GM12801 (cell line): ENCODE measurements around the gene URAD.

Experiments used
- CTCF ChIP-seq: IDR thresholded peaks from one replicate; pipeline ENCODE4 v1.5.1; 2011; ENCODE audit warnings: control low read depth; ENCODE audit not compliant: insufficient read length; ENCODE audit errors: extremely low read depth

Gene URAD

GRCh38 chr13:28012383-28012782 is 23.9 kb upstream of the URAD start:
- TF ChIP-seq CTCF, result no peak

- TF ChIP-seq CTCF, result no peak
These were observed 21.6 kb upstream of the URAD start for GRCh38 chr13:28010046-28010445.

- no peak for TF ChIP-seq CTCF
These were observed 14.6 kb upstream of the URAD start for GRCh38 chr13:28002886-28003698.

DNA sequence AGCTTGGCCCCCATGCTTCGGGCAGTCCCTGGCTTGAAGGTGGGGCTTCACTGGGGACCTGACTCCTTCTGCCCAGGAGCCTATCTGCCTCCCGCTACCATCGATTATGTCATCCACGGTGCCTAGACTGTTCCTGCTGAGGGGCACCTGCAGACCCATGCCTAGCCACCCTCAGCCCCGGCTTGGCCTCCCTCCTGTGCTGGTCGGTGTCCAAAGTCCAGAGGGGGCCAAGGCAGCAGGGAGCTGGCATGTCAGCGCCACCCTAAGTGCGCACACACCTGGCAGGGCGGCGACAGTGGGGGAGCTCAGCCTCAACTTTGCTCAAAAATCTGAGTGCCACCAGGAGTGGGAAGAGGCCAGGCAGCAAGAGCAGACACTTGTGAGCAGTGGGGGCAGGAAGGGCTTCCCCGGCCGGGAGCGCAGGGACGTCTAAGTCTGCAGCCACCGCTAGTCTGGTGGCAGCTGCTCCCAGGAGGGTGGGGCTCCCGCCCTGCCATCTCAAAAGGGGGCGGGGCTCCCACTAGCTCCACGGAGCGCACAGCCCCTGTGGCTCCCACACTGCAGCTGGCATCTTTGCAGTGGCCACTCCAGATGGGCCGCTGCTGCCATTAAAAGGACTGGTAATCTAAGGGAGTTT is 13.5 kb upstream of the URAD start:
- no peak for TF ChIP-seq CTCF

DNA sequence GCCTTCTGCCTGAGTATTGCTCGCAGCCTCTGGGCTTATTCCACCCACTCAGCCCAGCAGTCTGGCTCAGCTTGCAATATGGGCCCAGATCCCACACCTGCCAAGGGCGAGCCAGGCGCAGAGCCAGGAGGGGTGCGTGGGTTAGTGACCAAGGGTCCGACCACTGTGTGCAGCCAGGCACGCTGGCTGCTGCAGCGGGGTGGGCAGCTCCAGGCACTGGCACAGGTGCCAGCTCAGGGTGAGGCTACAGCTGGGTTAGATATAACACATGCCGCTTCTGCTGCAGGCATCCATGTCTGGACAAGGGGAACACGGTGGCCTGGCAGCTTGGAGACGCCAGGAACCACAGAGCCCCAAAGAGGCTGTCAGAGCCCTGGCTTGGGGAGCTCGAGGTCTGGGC is 12.6 kb upstream of the URAD start:
- TF ChIP-seq CTCF, result no peak

DNA sequence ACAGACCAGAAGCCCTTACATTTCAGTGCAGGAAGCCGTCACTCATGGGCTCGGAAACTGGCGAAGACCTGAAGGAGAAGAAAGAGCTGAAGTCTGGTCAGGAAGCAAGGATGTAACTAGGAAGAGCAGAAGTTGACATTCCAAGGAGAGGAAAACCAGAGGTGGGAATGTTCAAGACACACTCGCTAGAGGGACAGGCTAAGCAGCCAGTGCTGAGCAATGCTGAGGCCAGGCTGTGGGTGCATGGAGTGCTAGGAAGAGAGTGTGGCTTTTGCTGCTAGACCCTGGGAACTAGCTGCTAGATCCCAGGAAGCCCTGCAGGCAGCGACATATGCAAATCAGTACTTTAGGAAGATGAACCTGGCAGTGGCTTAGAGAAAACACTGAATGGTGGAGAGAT is 12.1 kb upstream of the URAD start:
- TF ChIP-seq CTCF, result no peak

DNA sequence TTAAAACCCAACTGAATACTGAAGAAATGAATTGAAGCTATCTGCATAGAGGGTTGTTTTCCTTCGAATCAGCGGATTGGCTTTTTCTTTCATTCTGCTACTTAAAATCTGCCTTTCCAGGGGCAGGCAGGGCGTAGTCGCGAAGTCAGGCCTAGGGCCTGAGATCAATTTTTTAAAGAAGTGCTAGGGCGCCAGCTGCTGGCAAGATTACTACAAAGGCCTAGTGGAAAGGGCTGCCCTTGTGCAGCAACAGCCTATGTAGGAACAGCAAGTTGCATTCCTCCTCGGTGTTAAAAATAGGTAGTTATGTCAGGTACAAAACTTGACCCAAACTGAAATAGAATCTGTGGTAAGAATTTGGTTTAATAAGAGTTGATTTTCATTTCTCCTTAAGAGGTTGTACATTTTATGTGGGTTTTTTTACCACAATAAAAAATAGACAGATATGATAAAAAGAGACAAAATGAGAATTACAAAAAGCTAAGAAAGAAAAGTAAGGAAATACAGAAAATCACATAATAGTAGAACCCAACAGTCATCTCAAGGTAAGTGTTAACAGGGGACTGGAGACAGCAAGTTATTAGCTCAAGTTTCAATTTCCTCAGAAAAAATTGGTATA is 9.5 kb upstream of the URAD start:
- TF ChIP-seq CTCF, result no peak
